Common myeloid progenitor, CD34-positive (primary cell): ENCODE measurements around the gene UGCG.

Experiments
- CTCF ChIA-PET: fragments of 350-600 bp; sonication (Branson Sonifier 250); formaldehyde crosslinking; loops from one replicate; lab custom pipeline; 2021; ENCODE audit warnings: antibody characterized with exemption; lab: Charles Lee
- POLR2A ChIA-PET: fragments of 350-600 bp; sonication (Branson Sonifier 250); formaldehyde crosslinking; loops from one replicate; lab custom pipeline; 2021; ENCODE audit warnings: antibody characterized with exemption; lab: Charles Lee
- DNase-seq, 3 donors: peaks; one replicate each; pipeline versions ENCODE4 v3.0.0 to v3.0.0-alpha.2; 2013
- H3K27ac ChIP-seq, 2 experiments: 1 replicate in 1 of 2; 2 replicates in 1 of 2; pipeline ENCODE4 v1.7.0; 2013; ENCODE audit warnings: inconsistent platforms in 2 of 2, low read length in 2 of 2, mild to moderate bottlenecking in 2 of 2, low read depth in 1 of 2, moderate library complexity in 1 of 2; ENCODE audit not compliant: severe bottlenecking in 2 of 2, insufficient read depth in 1 of 2, poor library complexity in 1 of 2
- H3K27me3 ChIP-seq, 5 experiments: replicated peaks in 2 of 5; 1 replicate in 3 of 5; 2 replicates in 2 of 5; pipeline versions ENCODE4 v1.6.1 to v1.7.0; 2013; ENCODE audit warnings: low read length in 4 of 5, mild to moderate bottlenecking in 2 of 5, moderate library complexity in 2 of 5, inconsistent platforms in 1 of 5; ENCODE audit not compliant: insufficient read depth in 5 of 5, control insufficient read depth in 4 of 5
- H3K36me3 ChIP-seq, 4 experiments: 1 replicate in 2 of 4; 2 replicates in 2 of 4; pipeline versions ENCODE4 v1.6.1 to v1.7.0; 2013; ENCODE audit warnings: low read length in 3 of 4, control low read depth in 1 of 4, mild to moderate bottlenecking in 1 of 4; ENCODE audit not compliant: control insufficient read depth in 4 of 4, insufficient read depth in 4 of 4
- H3K4me1 ChIP-seq, 4 experiments: 1 replicate in 3 of 4; 2 replicates in 1 of 4; pipeline versions ENCODE4 v1.6.1 to v1.7.1; 2013; ENCODE audit warnings: low read length in 3 of 4, mild to moderate bottlenecking in 3 of 4, control low read depth in 1 of 4, inconsistent platforms in 1 of 4, moderate library complexity in 1 of 4; ENCODE audit not compliant: control insufficient read depth in 4 of 4, insufficient read depth in 4 of 4; ENCODE audit errors: control extremely low read depth in 1 of 4
- H3K4me3 ChIP-seq, 7 experiments: 1 replicate in 4 of 7; 2 replicates in 3 of 7; pipeline versions ENCODE4 v1.5.1 to v1.7.0; 2013; ENCODE audit warnings: mild to moderate bottlenecking in 7 of 7, low read length in 6 of 7, moderate library complexity in 6 of 7, inconsistent platforms in 2 of 7, low read depth in 2 of 7, control low read depth in 1 of 7; ENCODE audit not compliant: insufficient read depth in 4 of 7, control insufficient read depth in 1 of 7; ENCODE audit errors: extremely low read depth in 1 of 7
- H3K9me3 ChIP-seq, 5 experiments: 1 replicate in 4 of 5; 2 replicates in 1 of 5; pipeline versions ENCODE4 v1.6.1 to v1.7.1; 2013; ENCODE audit warnings: low read length in 4 of 5, mild to moderate bottlenecking in 2 of 5, inconsistent platforms in 1 of 5, low read depth in 1 of 5, moderate library complexity in 1 of 5; ENCODE audit not compliant: control insufficient read depth in 4 of 5, insufficient read depth in 2 of 5; ENCODE audit errors: control extremely low read depth in 1 of 5
- WGBS: methylation state at CpG from one replicate; pipeline ENCODE4 v1.1.5; 2013; ENCODE audit not compliant: insufficient coverage; 5-methylcytosine and 5-hydroxymethylcytosine counted together

UGCG gene

DNA sequence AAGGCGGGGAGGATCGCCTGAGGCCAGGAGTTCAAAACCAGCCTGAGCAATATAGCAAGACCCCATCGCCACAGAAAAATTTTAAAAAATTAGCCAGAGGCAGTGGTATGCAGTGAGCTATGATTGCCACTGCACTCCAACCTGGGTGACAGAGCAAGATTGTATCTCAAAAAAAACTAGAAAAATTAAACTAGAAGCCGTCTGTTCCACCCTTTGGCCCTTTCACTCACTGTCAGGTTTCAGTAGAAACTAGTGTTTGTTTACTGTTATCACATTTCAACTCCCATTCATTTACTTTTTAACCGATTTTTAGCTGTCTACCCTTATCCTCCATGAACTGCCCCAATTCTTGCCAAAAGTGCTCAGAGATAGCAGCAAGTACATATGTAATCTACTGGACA is 8.3 kb downstream of the UGCG start:
- H3K4me3 ChIP-seq: no peak overlapping the region
- H3K9me3 ChIP-seq: no peaks in the 10 kb centered on the region
- no peak overlapping the region for H3K27ac ChIP-seq
- peaks cover 0 to 2% (median 0%) of the 10 kb centered on the region in 4 experiments for H3K4me1 ChIP-seq
- 100% methylated on average over 3 of the region's 5 CpGs for WGBS
- no peak for DNase-seq
- POLR2A ChIA-PET: no interaction called here
- no peaks in the 10 kb centered on the region for H3K36me3 ChIP-seq
- H3K27me3 ChIP-seq: peaks cover 0 to 3% (median 0%) of the 10 kb centered on the region in 5 experiments
- CTCF ChIA-PET: no interaction called here

DNA sequence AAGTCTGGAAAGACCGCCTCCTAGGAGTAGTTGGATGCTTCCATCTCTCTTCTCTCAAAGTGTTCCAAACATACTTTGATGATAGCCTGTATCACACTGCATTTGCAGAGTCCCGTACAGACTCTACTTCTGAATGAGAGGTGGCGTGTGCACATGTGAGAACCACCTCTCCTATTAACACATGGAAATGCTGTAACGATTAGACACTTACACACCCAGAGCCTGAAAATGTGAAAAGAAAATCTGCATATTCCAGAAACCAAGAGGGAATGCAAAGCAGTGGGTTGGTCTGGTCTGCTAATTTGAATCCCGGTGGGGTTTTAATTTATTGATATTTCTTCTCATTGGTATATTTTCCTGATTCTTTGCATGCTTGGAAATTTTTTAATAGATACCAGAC is 10.5 kb downstream of the UGCG start:
- DNase-seq: no peak
- Histone ChIP-seq H3K27ac (no peak overlapping the region), H3K9me3 (no peaks in the 10 kb centered on the region), H3K4me3 (no peak overlapping the region), H3K27me3 (no peaks in the 10 kb centered on the region), H3K4me1 (no peaks in the 10 kb centered on the region), H3K36me3 (no peaks in the 10 kb centered on the region)
- CTCF ChIA-PET: no interaction called here
- POLR2A ChIA-PET: interaction anchor here (0.6 kb wide), 1 partner anchor 236 kb away, joined by 4 read pairs; no protein-coding TSS in a partner anchor
- 100% methylated on average over 3 of the region's 5 CpGs for WGBS

DNA sequence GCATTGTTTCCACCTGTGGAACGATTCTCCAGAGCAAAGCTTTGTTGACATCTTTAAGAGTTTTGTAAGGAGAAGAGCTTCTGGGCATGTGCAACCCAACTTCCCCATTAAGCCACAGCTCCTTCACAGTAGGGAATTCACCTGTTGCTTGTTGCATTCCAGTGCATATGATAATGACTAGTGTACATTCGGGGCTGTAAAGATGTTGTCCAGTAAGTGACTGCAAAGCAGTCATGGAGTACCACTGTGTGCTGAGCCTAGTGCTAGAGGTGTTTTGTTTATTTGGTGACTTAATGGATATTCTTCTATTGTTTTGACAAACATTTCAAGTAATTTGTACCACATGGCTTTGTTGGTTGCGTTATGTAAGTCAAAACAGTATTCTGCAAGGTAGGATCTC is 12.8 kb downstream of the UGCG start:
- WGBS: 71% methylated on average over 3 of the region's 3 CpGs
- CTCF ChIA-PET: no interaction called here
- Histone ChIP-seq H3K4me1 (no peaks in the 10 kb centered on the region), H3K9me3 (no peaks in the 10 kb centered on the region), H3K27ac (no peak overlapping the region), H3K27me3 (no peaks in the 10 kb centered on the region), H3K4me3 (no peak overlapping the region), H3K36me3 (no peaks in the 10 kb centered on the region)
- POLR2A ChIA-PET: no interaction called here
- DNase-seq: peak in 2 of 3 donors; percentile 43 to 47

DNA sequence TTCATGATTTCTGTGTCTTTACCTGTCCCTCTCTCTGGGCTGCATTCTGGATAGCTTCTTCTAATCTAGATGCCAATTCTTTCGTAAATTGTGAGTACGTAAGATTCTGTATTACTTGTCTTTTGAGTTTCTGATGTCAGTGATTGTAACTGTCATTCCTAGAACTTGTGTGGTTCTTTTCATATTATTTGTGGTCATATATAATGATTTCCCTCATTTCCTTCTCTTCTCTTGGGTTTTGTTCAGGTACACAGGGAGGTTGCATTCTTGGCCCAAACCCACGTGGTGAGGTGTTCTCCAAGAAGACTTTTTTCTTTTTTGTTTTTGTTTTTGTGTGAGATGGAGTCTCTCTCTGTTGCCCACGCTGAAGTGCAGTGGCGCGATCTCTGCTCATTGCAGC is 13.8 kb downstream of the UGCG start:
- H3K27ac ChIP-seq: no peak overlapping the region
- H3K27me3 ChIP-seq: no peaks in the 10 kb centered on the region
- ChIA-PET CTCF (no interaction called here), POLR2A (no interaction called here)
- DNase-seq: no peak
- no peaks in the 10 kb centered on the region for H3K36me3 ChIP-seq
- no peak overlapping the region for H3K4me3 ChIP-seq
- 100% methylated on average over 2 of the region's 6 CpGs for WGBS
- H3K9me3 ChIP-seq: no peaks in the 10 kb centered on the region
- no peaks in the 10 kb centered on the region for H3K4me1 ChIP-seq

DNA sequence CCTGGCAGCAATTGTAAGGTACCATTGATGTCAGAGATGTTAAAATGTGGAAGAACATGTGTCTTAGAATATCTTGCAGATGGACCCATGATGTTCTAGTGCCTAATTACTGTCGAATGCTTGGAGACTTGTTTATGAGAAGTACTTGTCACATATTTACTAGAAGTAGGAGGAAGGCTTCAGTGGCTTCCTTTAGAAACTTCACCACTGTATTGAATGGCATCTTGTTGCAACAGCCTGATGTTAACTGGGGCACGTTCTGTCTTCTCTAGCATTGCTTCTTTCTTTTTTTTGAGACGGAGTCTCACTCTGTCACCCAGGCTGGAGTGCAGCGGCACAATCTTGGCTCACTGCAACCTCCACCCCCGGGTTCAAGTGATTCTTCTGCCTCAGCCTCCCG is 16.5 kb downstream of the UGCG start:
- H3K4me3 ChIP-seq: no peak overlapping the region
- no peak for DNase-seq
- 87% methylated on average over 4 of the region's 6 CpGs for WGBS
- no peaks in the 10 kb centered on the region for H3K27me3 ChIP-seq
- ChIA-PET POLR2A (no interaction called here), CTCF (no interaction called here)
- H3K4me1 ChIP-seq: no peaks in the 10 kb centered on the region
- no peaks in the 10 kb centered on the region for H3K36me3 ChIP-seq
- no peaks in the 10 kb centered on the region for H3K9me3 ChIP-seq
- no peak overlapping the region for H3K27ac ChIP-seq

DNA sequence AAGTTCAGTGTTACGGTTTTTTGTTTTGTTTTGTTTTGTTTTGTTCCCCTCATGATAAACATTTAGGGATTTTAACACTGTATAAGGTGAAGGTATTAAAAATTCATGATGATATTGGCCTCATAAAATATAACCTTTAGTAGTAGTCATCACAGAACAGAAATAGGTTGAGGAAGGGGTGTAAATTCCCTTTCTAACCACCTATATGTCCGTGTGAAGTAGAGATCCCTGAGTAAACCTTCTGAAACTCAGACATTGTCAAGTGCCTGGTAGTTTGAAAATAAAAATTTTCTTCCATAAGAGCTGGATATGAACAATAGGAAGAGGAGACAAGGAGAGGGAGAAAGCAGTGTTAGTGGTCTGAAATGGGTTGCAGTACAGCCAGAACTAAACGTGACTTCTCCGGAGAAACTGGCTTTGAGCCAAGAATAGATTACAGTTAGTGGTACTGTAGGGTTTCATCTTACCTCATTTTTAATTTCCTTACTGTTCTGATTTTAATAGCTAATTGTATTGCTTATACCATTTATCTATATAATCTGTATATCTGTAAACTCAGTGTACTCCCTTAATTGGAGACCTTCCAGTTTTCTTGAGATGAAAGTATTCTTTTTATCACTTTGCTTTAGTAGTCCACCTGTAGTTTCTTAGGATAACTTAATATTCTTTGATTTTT is 18.3 kb downstream of the UGCG start:
- H3K27ac ChIP-seq: no peak overlapping the region
- POLR2A ChIA-PET: no interaction called here
- H3K9me3 ChIP-seq: no peaks in the 10 kb centered on the region
- WGBS: no CpG with 5 or more reads among the region's 4 CpGs
- no peaks in the 10 kb centered on the region for H3K27me3 ChIP-seq
- no peaks in the 10 kb centered on the region for H3K4me1 ChIP-seq
- CTCF ChIA-PET: no interaction called here
- no peaks in the 10 kb centered on the region for H3K36me3 ChIP-seq
- DNase-seq: no peak
- H3K4me3 ChIP-seq: no peak overlapping the region

DNA sequence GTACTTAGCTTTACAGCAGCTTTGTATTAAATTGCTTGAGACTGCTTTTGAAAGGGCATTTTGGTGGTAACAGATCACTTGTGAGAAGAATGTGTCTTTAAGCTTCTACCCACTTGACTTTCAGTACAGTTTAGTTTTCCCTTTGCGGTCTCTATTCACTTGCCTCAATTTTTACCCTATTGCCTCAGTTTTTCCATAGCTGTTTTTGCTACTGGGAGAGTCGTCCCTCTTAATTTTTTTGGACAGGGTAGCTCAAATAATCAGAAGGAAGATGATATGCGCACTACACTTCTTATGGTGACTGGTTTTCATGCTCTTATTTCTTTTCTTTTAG is 18.8 kb downstream of the UGCG start:
- no peaks in the 10 kb centered on the region for H3K36me3 ChIP-seq
- POLR2A ChIA-PET: no interaction called here
- H3K4me3 ChIP-seq: no peak overlapping the region
- CTCF ChIA-PET: no interaction called here
- WGBS: 100% methylated on average over 1 of the region's 3 CpGs
- H3K27me3 ChIP-seq: no peaks in the 10 kb centered on the region
- DNase-seq: no peak
- H3K27ac ChIP-seq: no peak overlapping the region
- no peaks in the 10 kb centered on the region for H3K4me1 ChIP-seq
- H3K9me3 ChIP-seq: no peaks in the 10 kb centered on the region
